ENCODE results near the gene C6orf58. TPM values are rescaled to one million over a fixed set of nuclear protein-coding genes. Genes with fewer than 3 reads are reported as not detected.

Gene C6orf58
- total RNA-seq, 4 donors from 2014 or later: not detected

DNA sequence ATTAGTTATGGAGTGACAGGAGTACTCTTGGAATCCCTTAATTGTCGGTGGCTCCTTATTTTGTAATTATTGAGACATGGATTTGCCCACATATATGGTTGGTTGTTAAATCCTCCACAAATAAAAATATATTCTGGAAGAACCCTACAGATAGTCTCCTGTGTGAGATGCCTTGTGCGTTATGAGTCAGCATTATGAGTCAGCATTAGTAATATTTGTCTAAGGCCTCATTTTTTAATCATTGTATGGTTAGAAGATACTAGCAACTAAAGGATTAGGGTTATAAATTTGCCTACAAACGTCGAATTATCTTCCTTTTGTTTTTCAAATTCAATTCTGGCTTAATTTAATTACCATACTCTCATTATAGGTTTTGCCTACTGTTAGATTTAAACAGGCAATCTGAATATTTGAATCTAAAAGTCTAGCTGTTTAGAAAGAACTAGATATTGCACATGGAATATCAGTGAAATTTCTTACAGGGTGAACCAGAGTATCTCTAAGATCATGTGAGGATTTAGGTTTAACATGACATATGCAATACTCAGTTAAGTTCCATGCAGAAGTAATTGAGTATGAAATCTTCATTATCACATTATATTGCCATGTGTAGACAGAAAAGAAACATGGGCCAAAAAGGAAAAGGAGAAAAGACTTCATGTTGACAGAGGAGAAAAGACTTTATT lies 5.9 kb downstream of the C6orf58 start:
- no peak for ATAC-seq
- Histone ChIP-seq H3K36me3 (no peaks in the 10 kb centered on the region), H3K4me1 (no peaks in the 10 kb centered on the region), H3K27ac (no peak overlapping the region), H3K9me3 (no peaks in the 10 kb centered on the region), H3K27me3 (no peaks in the 10 kb centered on the region), H3K4me3 (no peak overlapping the region)
- in situ Hi-C loops (cut with MboI; ENCODE audit: low sequenced_read_pairs in 4 of 4): no loop called here
- TF ChIP-seq POLR2A (IDR thresholded peaks at IDR 0.05): no peak
- TF ChIP-seq, protein P1, sequence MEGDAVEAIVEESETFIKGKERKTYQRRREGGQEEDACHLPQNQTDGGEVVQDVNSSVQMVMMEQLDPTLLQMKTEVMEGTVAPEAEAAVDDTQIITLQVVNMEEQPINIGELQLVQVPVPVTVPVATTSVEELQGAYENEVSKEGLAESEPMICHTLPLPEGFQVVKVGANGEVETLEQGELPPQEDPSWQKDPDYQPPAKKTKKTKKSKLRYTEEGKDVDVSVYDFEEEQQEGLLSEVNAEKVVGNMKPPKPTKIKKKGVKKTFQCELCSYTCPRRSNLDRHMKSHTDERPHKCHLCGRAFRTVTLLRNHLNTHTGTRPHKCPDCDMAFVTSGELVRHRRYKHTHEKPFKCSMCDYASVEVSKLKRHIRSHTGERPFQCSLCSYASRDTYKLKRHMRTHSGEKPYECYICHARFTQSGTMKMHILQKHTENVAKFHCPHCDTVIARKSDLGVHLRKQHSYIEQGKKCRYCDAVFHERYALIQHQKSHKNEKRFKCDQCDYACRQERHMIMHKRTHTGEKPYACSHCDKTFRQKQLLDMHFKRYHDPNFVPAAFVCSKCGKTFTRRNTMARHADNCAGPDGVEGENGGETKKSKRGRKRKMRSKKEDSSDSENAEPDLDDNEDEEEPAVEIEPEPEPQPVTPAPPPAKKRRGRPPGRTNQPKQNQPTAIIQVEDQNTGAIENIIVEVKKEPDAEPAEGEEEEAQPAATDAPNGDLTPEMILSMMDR (IDR thresholded peaks at IDR 0.05 in 4 of 5, conservative IDR thresholded peaks at IDR 0.05 in 1 of 5): no peak
- intact Hi-C loops (cut with DNase I; ENCODE audit: low total_unique reads): no loop called here
- DNase-seq: no peak

DNA sequence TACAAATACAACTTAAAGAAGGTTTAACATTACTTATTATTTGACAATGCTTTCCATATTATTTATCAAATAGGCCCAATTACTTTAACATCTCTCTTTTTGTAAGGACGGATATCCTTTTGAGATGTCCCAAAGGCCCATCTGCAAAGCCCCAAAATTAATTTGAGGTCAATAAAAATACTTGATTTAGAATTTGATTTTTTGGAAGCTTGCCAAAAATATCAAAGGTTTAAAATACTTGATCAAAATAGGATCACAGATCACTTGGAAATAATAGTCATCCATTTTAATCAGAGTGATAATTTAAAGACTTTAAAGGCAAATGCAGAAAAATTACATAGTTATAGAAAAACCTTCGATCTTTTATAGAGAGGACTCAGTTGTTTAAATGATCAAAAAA lies 8.1 kb downstream of the C6orf58 start:
- ATAC-seq: no peak
- H3K9me3 ChIP-seq: no peaks in the 10 kb centered on the region
- no peaks in the 10 kb centered on the region for H3K4me1 ChIP-seq
- in situ Hi-C loops (cut with MboI; ENCODE audit: low sequenced_read_pairs in 4 of 4): no loop called here
- TF ChIP-seq POLR2A (IDR thresholded peaks at IDR 0.05): no peak
- TF ChIP-seq, protein P1 (IDR thresholded peaks at IDR 0.05 in 4 of 5, conservative IDR thresholded peaks at IDR 0.05 in 1 of 5): no peak
- H3K27ac ChIP-seq: no peak overlapping the region
- no peak overlapping the region for H3K4me3 ChIP-seq
- no peaks in the 10 kb centered on the region for H3K27me3 ChIP-seq
- intact Hi-C loops (cut with DNase I; ENCODE audit: low total_unique reads): no loop called here
- DNase-seq: no peak
- H3K36me3 ChIP-seq: no peaks in the 10 kb centered on the region

DNA sequence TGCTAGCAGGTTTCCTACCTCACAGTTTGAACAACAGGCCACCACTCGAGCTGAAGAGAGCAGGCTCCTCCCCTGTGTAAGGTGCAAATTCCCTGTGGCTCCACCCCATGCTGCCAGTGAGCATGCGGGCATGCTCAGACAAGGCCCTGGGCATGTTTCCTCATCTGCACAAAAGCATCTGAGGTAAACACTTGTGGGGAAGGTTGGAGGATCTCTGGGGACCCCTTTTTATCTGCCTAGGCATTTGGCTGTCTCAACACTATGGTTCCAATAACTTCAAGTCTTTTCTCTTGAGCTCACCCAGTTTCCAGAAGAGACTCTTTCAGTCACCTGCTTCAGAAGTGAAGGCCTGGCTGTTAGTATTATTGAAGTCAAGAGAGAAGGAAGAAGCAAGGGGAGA lies 9.4 kb downstream of the C6orf58 start:
- Histone ChIP-seq H3K27ac (no peak overlapping the region), H3K27me3 (no peaks in the 10 kb centered on the region), H3K4me1 (no peaks in the 10 kb centered on the region), H3K9me3 (no peaks in the 10 kb centered on the region), H3K36me3 (no peaks in the 10 kb centered on the region), H3K4me3 (no peak overlapping the region)
- TF ChIP-seq, protein P1 (IDR thresholded peaks at IDR 0.05 in 4 of 5, conservative IDR thresholded peaks at IDR 0.05 in 1 of 5): no peak
- no peak for TF ChIP-seq POLR2A (IDR thresholded peaks at IDR 0.05)
- no peak for DNase-seq
- in situ Hi-C loops (cut with MboI; ENCODE audit: low sequenced_read_pairs in 4 of 4) (no loop called here), intact Hi-C loops (cut with DNase I; ENCODE audit: low total_unique reads) (no loop called here)
- no peak for ATAC-seq

DNA sequence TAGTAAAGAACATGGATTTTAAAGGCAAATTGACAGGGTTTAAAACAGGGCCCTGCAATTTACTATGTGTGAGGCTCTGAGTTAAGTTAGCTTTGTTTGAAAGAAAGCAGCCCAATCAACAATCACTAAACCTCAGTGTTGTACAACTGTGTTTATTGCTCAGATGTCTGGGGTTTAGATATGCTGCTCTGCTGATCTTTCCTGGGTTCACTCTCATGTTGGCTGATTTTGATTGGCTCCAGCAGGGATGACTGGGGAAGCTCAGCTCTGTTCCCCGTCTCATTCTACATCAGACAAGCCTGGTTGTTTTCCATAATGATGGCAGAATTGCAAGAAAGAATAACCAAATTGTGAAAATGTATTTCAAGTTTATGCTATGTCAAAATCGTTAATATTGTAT lies 10.9 kb downstream of the C6orf58 start:
- TF ChIP-seq, protein P1 (IDR thresholded peaks at IDR 0.05 in 4 of 5, conservative IDR thresholded peaks at IDR 0.05 in 1 of 5): no peak
- no peak for TF ChIP-seq POLR2A (IDR thresholded peaks at IDR 0.05)
- intact Hi-C loops (cut with DNase I; ENCODE audit: low total_unique reads): no loop called here
- Histone ChIP-seq H3K4me1 (no peaks in the 10 kb centered on the region), H3K36me3 (no peaks in the 10 kb centered on the region), H3K9me3 (no peaks in the 10 kb centered on the region), H3K27ac (no peak overlapping the region), H3K27me3 (no peaks in the 10 kb centered on the region), H3K4me3 (no peak overlapping the region)
- ATAC-seq (no peak), DNase-seq (no peak)
- in situ Hi-C loops (cut with MboI; ENCODE audit: low sequenced_read_pairs in 4 of 4): no loop called here

DNA sequence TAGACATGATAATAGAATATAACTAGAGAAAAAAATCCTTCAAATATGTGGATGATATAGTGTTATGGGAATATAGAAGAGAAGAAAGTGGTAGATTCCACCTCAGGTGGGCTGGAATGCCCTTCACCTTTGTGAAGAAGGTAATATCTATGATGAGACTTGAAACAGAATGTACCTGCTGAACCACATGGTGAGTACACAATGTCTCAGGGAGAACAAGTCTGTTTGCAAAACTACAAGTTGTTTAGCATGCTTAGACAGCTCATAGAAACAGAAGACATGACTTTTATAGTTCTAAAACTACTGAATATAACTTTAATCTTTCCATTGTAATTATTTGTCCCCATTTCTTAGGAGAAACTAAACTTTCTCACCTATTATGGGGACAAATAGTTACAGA lies 12.2 kb downstream of the C6orf58 start:
- ATAC-seq (no peak), DNase-seq (no peak)
- no peak for TF ChIP-seq POLR2A (IDR thresholded peaks at IDR 0.05)
- TF ChIP-seq, protein P1 (IDR thresholded peaks at IDR 0.05 in 4 of 5, conservative IDR thresholded peaks at IDR 0.05 in 1 of 5): no peak
- Histone ChIP-seq H3K27me3 (no peaks in the 10 kb centered on the region), H3K36me3 (no peaks in the 10 kb centered on the region), H3K4me1 (no peaks in the 10 kb centered on the region), H3K4me3 (no peak overlapping the region), H3K27ac (no peak overlapping the region), H3K9me3 (no peaks in the 10 kb centered on the region)
- in situ Hi-C loops (cut with MboI; ENCODE audit: low sequenced_read_pairs in 4 of 4): no loop called here
- intact Hi-C loops (cut with DNase I; ENCODE audit: low total_unique reads): no loop called here
